Coronary artery (tissue), 2 donors: Measurements from ENCODE around the gene FAM114A1.

Source experiments
- DNase-seq: peaks from one replicate; pipeline ENCODE4 v3.0.0-alpha.2; 2017; ENCODE audit warnings: low spot score
- H3K27ac ChIP-seq, 2 donors: fragments of 200-600 bp; sonication (generic); one replicate each; pipeline ENCODE4 v1.5.1; 2016 to 2019
- H3K4me3 ChIP-seq: fragments of 200-600 bp; sonication (generic); 2 replicates; pipeline ENCODE4 v1.5.1; 2016; ENCODE audit warnings: mild to moderate bottlenecking, moderate library complexity
- TF ChIP-seq, protein P1 (sequence below): fragments of 200-600 bp; sonication (generic); IDR thresholded peaks from one replicate; pipeline ENCODE4 v1.5.1; 2019; ENCODE audit warnings: antibody characterized with exemption

The FAM114A1 gene

DNA sequence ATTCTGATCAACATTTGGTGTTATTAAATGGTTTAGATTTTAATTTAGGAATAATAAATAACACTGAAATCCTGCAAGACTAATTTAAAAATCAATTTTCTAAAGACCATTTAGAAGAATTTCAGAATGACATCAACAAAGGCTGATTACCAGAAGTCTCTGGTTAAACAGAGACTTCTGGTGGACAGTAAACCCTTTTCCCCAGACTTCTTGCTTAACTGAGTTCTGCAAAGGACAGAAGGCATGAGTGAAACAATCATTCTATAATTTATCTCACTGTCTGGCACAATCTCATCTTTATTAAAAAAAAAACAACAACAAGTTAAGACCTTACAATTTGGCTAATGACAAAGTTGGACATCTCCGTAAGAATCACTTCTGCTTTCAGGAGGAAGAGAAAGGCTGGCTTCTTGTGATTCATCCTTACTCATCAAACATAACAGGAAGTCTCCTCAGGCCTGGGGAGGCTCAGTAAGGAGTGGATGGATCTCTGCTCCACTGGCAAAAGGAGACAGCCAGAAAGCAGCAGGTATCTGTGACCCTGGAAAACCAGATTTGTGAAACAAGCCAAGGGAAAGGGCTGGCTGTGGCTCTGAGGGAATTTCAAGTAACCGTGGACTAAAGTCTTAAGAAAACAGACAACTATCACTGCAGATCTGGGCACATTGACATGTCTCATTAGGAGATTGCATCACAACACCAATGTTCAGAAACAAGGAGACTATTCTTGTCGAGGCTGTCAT, 10.1 kb upstream of the FAM114A1 start:
- Histone ChIP-seq H3K4me3 (peak overlapping the region; percentile 6), H3K27ac (peak overlapping the region in 1 of 2 donors; percentile 70)
- TF ChIP-seq, protein P1, sequence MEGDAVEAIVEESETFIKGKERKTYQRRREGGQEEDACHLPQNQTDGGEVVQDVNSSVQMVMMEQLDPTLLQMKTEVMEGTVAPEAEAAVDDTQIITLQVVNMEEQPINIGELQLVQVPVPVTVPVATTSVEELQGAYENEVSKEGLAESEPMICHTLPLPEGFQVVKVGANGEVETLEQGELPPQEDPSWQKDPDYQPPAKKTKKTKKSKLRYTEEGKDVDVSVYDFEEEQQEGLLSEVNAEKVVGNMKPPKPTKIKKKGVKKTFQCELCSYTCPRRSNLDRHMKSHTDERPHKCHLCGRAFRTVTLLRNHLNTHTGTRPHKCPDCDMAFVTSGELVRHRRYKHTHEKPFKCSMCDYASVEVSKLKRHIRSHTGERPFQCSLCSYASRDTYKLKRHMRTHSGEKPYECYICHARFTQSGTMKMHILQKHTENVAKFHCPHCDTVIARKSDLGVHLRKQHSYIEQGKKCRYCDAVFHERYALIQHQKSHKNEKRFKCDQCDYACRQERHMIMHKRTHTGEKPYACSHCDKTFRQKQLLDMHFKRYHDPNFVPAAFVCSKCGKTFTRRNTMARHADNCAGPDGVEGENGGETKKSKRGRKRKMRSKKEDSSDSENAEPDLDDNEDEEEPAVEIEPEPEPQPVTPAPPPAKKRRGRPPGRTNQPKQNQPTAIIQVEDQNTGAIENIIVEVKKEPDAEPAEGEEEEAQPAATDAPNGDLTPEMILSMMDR, result no peak
- peak; percentile 78 for DNase-seq

GRCh38 chr4:38858097-38858420, 9.5 kb upstream of the FAM114A1 start:
- peak overlapping the region in 1 of 2 donors; percentile 70 for H3K27ac ChIP-seq
- TF ChIP-seq, protein P1, result no peak
- no peak overlapping the region for H3K4me3 ChIP-seq
- no peak for DNase-seq

DNA sequence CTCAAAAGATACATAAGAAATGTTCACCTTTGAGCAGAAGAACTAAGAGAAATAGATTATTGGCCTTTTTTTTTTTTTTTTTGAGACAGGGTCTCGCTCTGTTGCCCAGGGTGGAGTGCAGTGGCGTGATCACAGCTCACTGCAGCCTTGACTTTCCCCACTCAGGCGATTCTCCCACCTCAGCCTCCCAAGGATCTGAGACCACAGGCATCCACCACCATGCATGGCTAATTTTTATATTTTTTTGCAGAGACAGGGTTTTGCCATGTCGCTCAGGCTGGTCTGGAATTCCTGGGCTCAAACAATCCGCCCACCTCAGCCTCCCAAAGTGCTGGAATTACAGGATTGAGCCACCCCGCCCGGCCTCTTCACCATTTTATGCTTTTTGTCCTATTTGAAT, 8.1 kb upstream of the FAM114A1 start:
- H3K4me3 ChIP-seq, result no peak overlapping the region
- no peak overlapping the region for H3K27ac ChIP-seq
- TF ChIP-seq, protein P1, result no peak
- DNase-seq, result no peak

- H3K4me3 ChIP-seq, result no peak overlapping the region
- H3K27ac ChIP-seq, result no peak overlapping the region
- no peak for DNase-seq
- TF ChIP-seq, protein P1, result peak; percentile 13
These were observed 6.7 kb upstream of the FAM114A1 start for GRCh38 chr4:38860788-38861424.

DNA sequence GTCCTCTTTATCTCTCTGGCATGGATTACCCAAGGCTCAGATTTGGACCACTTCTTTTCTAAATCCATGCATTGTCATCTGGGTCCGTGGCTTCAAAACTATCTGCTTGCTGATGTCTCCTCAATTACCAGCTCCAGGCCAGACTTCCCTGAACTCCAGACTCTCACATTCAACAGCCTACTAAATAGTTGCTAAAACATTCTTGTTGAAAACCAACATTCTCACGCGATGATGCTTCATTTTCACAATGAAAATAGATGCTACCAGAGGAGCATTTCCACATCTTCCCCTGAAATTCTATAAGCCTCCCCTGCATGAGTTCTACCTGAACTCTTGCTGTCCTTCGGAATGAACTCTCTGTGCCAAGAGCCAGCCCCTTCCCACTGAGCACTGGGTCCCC, 5.8 kb upstream of the FAM114A1 start:
- no peak overlapping the region for H3K27ac ChIP-seq
- DNase-seq, result no peak
- no peak overlapping the region for H3K4me3 ChIP-seq
- TF ChIP-seq, protein P1, result no peak

DNA sequence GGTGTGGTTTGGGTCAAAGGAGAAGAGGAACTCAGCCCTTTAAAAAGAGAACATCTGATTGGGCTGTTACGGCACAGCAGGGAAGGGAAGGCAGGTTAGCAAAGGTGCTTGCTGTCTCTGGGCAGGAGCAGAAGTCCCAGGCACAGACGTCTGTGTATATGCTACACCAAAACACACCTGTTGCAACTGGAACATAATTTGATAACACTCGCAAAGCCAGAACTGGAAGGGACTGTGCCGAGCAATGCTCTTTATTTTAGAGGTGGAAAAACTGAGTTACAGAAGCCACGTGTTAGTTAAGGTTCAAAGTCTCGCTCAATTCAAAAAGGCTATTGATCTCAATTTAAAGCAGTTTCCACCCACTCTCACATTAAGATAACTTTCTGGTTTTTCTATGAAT, 2.2 kb upstream of the FAM114A1 start:
- TF ChIP-seq, protein P1, result no peak
- no peak for DNase-seq
- Histone ChIP-seq H3K27ac (no peak overlapping the region), H3K4me3 (no peak overlapping the region)

DNA sequence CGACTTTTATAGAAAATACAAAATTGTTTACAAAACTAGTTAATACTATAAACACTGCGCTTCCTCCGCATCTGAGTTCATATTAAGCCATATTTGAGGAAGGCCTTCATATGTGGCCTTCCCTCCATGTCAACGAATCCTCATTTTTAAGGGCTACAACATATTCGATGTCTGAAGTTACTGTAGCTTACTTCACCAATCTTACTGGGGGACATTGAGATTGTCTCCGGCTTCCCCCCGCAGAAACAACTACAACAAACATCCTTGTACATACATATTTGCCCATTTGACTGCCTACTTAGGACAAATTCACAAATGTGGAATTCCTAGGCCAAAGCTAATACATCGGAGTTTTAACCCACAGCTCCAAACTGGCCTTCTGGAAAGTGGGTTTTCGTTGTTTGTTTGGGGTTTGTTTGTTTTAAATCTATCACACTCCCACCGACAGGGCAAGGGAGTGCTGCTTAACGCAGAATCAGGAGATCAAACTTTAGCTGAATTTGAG, 581 bp upstream of the FAM114A1 start:
- Histone ChIP-seq H3K4me3 (peak overlapping the region; percentile 80), H3K27ac (peak overlapping the region; percentile 93 to 94)
- no peak for DNase-seq
- TF ChIP-seq, protein P1, result no peak
